GM18502 (cell line): ENCODE data around the gene SLC46A2.

ENCODE experiments used
- ATAC-seq: cut with Tn5 transposase; IDR thresholded peaks from one replicate; pipeline ENCODE4 v1.9.1; 2021; ENCODE audit warnings: mild to moderate bottlenecking; ENCODE audit not compliant: unreplicated experiment, poor library complexity

The SLC46A2 gene

GRCh38 chr9:112886351-112886750 is 4.3 kb downstream of the SLC46A2 start:
- no peak for ATAC-seq

- ATAC-seq = no peak
Measured at GRCh38 chr9:112885324-112885723, 5.4 kb downstream of the SLC46A2 start.

- ATAC-seq = no peak
Measured at GRCh38 chr9:112884721-112885120, 6.0 kb downstream of the SLC46A2 start.

- no peak for ATAC-seq
Measured at GRCh38 chr9:112884101-112884500, 6.6 kb downstream of the SLC46A2 start.

- no peak for ATAC-seq
Measured at GRCh38 chr9:112881331-112881730, 9.3 kb downstream of the SLC46A2 start.

- ATAC-seq = no peak
Measured at GRCh38 chr9:112880650-112881049, 10.0 kb downstream of the SLC46A2 start.

GRCh38 chr9:112878752-112879151 is 11.9 kb downstream of the SLC46A2 start:
- no peak for ATAC-seq

- no peak for ATAC-seq
Measured at GRCh38 chr9:112873773-112874405, 16.8 kb downstream of the SLC46A2 start.

GRCh38 chr9:112872019-112872418 is 18.7 kb downstream of the SLC46A2 start:
- ATAC-seq = no peak

GRCh38 chr9:112870556-112870955 is 20.1 kb downstream of the SLC46A2 start:
- ATAC-seq = no peak

- ATAC-seq = no peak
Measured at GRCh38 chr9:112869917-112870316, 20.8 kb downstream of the SLC46A2 start.

GRCh38 chr9:112869041-112869529 is 21.6 kb downstream of the SLC46A2 start:
- ATAC-seq = peak; percentile 70

GRCh38 chr9:112868461-112868860 is 22.2 kb downstream of the SLC46A2 start:
- no peak for ATAC-seq

GRCh38 chr9:112867275-112867991 is 23.2 kb downstream of the SLC46A2 start:
- no peak for ATAC-seq

GRCh38 chr9:112866662-112867274 is 23.9 kb downstream of the SLC46A2 start:
- ATAC-seq = no peak

GRCh38 chr9:112864982-112865381 is 25.7 kb downstream of the SLC46A2 start:
- no peak for ATAC-seq

- no peak for ATAC-seq
Measured at GRCh38 chr9:112864403-112864802, 26.3 kb downstream of the SLC46A2 start.

GRCh38 chr9:112863746-112864145 is 26.9 kb downstream of the SLC46A2 start:
- ATAC-seq = no peak

- ATAC-seq = peak; percentile 43
Measured at GRCh38 chr9:112863214-112863613, 27.5 kb downstream of the SLC46A2 start.

- ATAC-seq = no peak
Measured at GRCh38 chr9:112861638-112862555, 28.8 kb downstream of the SLC46A2 start.
